Activated CD4-positive, CD25-positive, alpha-beta regulatory T cell treated with anti-CD3 and anti-CD28 coated beads, Interleukin-2, amount 50 U/mL, for 24 hours (primary cell): Measurements from ENCODE around the gene IGDCC3.

Source experiments
- ATAC-seq, 2 donors: fragments of 150-1000 bp; cut with Tn5 transposase; one replicate each; pipeline ENCODE4 v1.10.0; 2021; ENCODE audit warnings: mild to moderate bottlenecking in 1 of 2, moderate library complexity in 1 of 2

The IGDCC3 gene

DNA sequence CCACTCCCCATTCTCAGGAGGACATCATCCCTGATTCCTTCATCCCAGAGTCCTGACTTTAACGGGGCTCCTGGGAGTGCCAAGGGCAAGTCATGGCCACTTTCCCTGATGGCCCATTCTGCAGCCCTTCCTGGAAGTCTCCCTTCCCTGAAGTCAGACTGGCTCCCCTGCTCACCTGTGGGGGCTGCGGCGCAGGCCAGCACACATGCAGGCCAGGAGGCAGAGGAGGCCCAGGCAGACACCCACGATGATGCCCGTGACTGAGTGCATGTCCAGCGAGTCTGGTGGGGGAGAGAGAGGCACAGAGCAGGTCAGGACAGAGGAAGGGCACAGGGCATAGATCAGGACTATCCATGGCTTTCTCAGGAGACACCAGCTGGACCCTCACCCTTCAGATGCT is 8.6 kb upstream of the IGDCC3 start:
- no peak for ATAC-seq

- ATAC-seq: no peak
Measured at GRCh38 chr15:65385870-65386258, 8.1 kb upstream of the IGDCC3 start.

DNA sequence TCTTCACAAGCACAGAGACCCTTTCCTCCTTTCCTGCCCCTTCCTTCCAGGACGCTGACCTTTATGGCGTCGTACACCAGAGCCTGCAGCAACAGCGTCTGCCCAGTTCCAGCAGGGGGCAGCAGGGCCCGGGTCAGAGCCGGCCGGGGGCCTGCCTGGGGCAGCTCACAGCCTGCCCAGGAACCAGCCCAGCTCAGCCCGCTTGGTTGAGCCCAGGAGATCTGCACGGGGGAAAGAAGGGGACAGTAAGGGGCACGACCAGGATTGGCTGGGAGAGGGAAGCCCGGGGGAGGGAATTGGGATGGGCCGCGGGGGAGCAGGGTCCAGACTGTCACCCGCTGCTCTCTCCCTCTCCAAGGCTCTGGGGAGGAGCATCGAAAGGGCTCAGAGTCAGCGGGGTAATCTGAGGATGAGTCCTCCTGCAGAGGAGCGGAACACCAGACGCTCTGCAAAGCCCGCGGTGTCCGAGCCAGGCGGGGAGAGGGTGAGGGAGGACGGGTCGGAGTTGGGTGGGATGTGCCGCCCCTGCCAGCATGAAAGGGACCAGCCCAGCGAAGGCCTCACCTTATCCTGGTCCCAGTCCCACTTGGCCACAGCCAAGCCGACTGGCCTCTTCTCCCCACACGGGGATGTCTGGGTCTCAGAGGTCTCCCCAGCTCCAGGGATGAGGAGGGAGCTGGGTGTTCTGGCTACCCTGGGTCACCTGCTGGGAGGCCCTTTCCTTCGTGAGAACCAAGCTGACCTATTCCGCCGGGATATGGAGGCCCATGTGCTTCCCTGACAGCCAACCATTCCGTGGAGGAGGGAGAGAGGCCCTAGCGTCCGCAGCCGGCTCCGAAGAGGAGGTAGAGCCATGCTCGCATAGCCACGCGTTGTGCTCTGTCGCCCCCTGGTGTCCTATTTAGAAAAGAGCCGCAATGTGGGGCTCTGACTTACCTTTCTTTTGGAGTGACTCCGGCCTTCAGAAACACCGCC is 7.4 kb upstream of the IGDCC3 start:
- ATAC-seq: peak; percentile 84 to 87

DNA sequence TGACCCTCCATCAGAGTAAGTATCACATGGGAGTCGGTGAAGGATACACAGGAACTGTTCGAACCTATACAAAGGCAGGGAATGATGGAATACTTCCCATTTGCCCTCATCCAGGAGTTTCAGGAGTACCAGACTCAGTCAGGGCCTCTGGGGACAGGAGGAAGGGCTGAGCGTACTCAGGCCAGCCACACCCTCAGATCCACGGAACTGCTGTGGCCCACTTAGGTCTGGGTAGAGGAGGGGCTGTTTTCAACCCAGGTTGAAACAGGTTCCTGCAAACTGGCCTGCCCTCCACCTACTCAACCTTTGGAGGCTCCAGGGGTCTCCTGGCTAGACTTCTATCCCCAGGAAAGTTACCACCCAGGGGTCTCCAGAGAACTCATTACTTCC is 6.7 kb upstream of the IGDCC3 start:
- ATAC-seq: peak; percentile 4 to 9

- no peak for ATAC-seq
Measured at GRCh38 chr15:65383991-65384390, 6.2 kb upstream of the IGDCC3 start.

GRCh38 chr15:65383456-65383855 is 5.7 kb upstream of the IGDCC3 start:
- ATAC-seq: no peak

GRCh38 chr15:65382921-65383320 is 5.1 kb upstream of the IGDCC3 start:
- ATAC-seq: no peak

DNA sequence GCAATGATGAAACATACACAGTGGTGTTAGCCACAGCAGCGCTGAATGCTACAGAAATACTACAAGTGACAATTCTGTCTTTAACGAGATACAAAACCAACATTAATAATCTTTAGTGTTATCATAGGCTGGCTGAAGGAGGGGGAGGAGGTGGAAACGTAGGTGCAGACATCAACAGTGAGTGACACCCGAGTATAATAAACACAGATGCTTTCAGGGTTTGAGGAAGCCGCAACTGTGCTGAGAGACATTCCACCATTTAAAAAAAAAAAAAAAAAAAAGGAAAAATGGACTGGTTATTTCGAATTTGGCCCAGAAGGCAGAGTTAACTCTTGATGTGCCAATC is 4.3 kb upstream of the IGDCC3 start:
- no peak for ATAC-seq

- ATAC-seq: no peak
Measured at GRCh38 chr15:65381445-65382145, 3.8 kb upstream of the IGDCC3 start.

DNA sequence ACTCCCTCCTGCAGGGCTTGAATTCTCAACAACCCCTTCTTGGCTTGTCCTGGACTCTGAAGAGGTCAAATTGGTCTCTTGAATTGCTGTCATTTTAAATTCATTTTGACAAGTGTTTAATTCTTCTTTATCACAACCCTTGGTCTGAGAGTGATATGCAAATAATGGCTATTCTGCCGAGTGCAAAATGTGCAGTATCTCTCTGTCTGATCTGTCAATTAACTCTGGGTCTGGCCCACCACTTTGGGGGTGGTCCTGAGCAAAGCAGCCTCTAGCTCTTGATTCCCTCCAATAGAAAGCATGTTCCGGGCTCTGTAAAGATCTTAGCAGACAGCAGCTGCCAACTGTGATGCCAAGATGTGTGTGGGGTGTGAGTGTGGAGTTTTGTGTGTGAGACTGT is 2.2 kb upstream of the IGDCC3 start:
- ATAC-seq: no peak

- ATAC-seq: peak; percentile 20 to 32
Measured at GRCh38 chr15:65377105-65377975, 462 bp downstream of the IGDCC3 start.

GRCh38 chr15:65376767-65377104 is 1.1 kb downstream of the IGDCC3 start:
- no peak for ATAC-seq

- ATAC-seq: no peak
Measured at GRCh38 chr15:65375871-65376607, 1.8 kb downstream of the IGDCC3 start.

GRCh38 chr15:65374821-65375401 is 2.9 kb downstream of the IGDCC3 start:
- no peak for ATAC-seq

- no peak for ATAC-seq
Measured at GRCh38 chr15:65374334-65374733, 3.5 kb downstream of the IGDCC3 start.

- ATAC-seq: no peak
Measured at GRCh38 chr15:65373163-65373651, 4.6 kb downstream of the IGDCC3 start.

- no peak for ATAC-seq
Measured at GRCh38 chr15:65372787-65373067, 5.1 kb downstream of the IGDCC3 start.

DNA sequence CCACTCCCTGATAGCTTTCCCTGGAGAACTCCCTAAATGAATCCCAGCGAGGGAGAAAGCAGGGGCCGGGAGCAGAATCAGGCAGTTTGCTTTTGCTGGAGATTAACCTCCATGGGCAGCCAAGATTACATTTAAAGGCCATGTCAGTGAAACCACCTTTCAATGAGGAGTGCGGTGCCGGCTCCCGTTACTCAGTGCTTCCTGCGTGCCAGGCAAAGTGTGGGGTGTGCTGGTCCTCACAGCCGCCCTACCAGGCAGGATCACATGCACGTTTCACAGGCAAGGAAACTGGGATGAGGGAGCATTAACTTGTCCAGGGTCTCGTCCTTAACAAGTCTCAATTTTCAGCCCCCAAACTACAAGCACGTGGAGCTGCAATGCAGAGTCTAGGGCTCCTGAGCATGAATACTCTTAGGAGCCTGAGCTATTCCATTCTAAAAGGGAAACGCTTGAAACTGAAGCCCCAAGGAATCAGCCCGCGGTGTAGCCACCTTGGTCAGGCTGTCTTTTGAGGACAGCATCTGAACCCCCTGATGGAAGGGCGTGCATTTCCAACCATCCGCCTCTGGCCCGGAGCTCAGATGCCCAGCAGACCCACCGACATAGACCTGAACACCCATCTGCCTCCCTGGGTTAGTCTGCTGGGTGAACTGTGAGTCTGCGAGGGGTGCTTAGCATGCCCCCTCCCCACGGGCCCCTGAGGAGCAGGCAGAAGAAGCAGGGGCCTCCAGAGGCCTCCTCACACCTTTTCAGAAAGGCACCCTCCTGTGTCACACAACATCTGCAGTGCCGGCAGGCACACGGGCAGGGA is 5.6 kb downstream of the IGDCC3 start:
- no peak for ATAC-seq

DNA sequence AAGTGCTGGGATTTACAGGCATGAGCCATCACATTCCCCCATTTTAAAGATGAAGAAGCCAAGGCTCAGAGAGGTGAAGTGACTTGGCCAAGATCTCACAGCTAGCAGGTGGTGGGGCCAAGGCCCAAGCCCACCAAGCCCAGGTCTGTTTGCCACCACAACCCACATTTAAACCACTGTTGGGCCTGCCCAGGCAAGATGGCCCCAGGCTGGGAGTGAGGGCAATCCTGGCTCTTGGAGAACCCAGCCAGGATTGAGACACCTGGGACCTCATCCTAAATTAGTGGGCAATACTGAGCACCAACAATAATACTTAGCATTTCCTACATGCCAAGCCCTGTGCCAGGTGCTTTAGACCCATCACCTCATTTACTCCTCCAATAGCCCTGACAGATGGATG is 6.9 kb downstream of the IGDCC3 start:
- ATAC-seq: no peak

GRCh38 chr15:65369651-65370050 is 8.2 kb downstream of the IGDCC3 start:
- ATAC-seq: no peak

GRCh38 chr15:65369212-65369547 is 8.6 kb downstream of the IGDCC3 start:
- no peak for ATAC-seq
